ENCODE measurements around the gene TMEFF2. TPM values are rescaled to one million over a fixed set of nuclear protein-coding genes. Genes with fewer than 3 reads are reported as not detected.

TMEFF2 gene
- total and polyA plus RNA-seq, 2 of the 8 experiments (the other 6 are each of a cell fraction or from before 2014, with no cell fraction given), result 0.91 to 3.7 TPM

DNA sequence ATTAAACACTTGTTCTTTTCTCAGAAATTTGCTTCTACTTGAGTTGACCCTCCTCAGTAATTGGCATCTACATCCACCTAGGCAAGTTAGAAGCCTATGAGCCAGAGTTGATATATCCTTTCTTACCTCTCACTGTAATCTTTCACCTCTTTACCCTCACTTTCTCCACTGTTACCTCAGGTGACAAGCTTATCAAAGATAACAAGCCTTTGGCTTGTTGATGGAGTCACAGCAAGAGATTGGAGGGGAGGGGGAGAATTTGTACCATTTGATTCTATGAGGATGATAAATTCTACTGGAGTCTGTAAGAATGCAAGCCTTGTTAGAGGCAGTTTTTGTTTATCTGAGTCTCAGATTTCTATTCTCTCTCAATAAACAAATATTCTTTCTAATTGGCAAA, 176.9 kb downstream of the TMEFF2 start (continued):
- TF ChIP-seq, protein P1, sequence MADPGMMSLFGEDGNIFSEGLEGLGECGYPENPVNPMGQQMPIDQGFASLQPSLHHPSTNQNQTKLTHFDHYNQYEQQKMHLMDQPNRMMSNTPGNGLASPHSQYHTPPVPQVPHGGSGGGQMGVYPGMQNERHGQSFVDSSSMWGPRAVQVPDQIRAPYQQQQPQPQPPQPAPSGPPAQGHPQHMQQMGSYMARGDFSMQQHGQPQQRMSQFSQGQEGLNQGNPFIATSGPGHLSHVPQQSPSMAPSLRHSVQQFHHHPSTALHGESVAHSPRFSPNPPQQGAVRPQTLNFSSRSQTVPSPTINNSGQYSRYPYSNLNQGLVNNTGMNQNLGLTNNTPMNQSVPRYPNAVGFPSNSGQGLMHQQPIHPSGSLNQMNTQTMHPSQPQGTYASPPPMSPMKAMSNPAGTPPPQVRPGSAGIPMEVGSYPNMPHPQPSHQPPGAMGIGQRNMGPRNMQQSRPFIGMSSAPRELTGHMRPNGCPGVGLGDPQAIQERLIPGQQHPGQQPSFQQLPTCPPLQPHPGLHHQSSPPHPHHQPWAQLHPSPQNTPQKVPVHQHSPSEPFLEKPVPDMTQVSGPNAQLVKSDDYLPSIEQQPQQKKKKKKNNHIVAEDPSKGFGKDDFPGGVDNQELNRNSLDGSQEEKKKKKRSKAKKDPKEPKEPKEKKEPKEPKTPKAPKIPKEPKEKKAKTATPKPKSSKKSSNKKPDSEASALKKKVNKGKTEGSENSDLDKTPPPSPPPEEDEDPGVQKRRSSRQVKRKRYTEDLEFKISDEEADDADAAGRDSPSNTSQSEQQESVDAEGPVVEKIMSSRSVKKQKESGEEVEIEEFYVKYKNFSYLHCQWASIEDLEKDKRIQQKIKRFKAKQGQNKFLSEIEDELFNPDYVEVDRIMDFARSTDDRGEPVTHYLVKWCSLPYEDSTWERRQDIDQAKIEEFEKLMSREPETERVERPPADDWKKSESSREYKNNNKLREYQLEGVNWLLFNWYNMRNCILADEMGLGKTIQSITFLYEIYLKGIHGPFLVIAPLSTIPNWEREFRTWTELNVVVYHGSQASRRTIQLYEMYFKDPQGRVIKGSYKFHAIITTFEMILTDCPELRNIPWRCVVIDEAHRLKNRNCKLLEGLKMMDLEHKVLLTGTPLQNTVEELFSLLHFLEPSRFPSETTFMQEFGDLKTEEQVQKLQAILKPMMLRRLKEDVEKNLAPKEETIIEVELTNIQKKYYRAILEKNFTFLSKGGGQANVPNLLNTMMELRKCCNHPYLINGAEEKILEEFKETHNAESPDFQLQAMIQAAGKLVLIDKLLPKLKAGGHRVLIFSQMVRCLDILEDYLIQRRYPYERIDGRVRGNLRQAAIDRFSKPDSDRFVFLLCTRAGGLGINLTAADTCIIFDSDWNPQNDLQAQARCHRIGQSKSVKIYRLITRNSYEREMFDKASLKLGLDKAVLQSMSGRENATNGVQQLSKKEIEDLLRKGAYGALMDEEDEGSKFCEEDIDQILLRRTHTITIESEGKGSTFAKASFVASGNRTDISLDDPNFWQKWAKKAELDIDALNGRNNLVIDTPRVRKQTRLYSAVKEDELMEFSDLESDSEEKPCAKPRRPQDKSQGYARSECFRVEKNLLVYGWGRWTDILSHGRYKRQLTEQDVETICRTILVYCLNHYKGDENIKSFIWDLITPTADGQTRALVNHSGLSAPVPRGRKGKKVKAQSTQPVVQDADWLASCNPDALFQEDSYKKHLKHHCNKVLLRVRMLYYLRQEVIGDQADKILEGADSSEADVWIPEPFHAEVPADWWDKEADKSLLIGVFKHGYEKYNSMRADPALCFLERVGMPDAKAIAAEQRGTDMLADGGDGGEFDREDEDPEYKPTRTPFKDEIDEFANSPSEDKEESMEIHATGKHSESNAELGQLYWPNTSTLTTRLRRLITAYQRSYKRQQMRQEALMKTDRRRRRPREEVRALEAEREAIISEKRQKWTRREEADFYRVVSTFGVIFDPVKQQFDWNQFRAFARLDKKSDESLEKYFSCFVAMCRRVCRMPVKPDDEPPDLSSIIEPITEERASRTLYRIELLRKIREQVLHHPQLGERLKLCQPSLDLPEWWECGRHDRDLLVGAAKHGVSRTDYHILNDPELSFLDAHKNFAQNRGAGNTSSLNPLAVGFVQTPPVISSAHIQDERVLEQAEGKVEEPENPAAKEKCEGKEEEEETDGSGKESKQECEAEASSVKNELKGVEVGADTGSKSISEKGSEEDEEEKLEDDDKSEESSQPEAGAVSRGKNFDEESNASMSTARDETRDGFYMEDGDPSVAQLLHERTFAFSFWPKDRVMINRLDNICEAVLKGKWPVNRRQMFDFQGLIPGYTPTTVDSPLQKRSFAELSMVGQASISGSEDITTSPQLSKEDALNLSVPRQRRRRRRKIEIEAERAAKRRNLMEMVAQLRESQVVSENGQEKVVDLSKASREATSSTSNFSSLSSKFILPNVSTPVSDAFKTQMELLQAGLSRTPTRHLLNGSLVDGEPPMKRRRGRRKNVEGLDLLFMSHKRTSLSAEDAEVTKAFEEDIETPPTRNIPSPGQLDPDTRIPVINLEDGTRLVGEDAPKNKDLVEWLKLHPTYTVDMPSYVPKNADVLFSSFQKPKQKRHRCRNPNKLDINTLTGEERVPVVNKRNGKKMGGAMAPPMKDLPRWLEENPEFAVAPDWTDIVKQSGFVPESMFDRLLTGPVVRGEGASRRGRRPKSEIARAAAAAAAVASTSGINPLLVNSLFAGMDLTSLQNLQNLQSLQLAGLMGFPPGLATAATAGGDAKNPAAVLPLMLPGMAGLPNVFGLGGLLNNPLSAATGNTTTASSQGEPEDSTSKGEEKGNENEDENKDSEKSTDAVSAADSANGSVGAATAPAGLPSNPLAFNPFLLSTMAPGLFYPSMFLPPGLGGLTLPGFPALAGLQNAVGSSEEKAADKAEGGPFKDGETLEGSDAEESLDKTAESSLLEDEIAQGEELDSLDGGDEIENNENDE (IDR thresholded peaks at IDR 0.05; ENCODE audit: insufficient replicate concordance, low read length), result no peak
- no peak for TF ChIP-seq CREB1 (IDR thresholded peaks at IDR 0.05)
- TF ChIP-seq EGR1 (IDR thresholded peaks at IDR 0.05; ENCODE audit: borderline replicate concordance, low read depth, low read length), result no peak
- TF ChIP-seq SRF (IDR thresholded peaks at IDR 0.05; ENCODE audit: low read depth, low read length), result no peak
- no peak for TF ChIP-seq TAF7 (optimal IDR thresholded peaks at IDR 0.05; ENCODE audit: borderline replicate concordance, low read depth, low read length)
- no peak for TF ChIP-seq PHF8 (conservative IDR thresholded peaks at IDR 0.05; ENCODE audit: low read depth, low read length)
- TF ChIP-seq YY1 (IDR thresholded peaks at IDR 0.05; ENCODE audit: low read depth, low read length), result no peak
- TF ChIP-seq POLR2A (IDR thresholded peaks at IDR 0.05; ENCODE audit: control extremely low read depth in 1 of 2, low read depth in 2 of 2, low read length in 2 of 2), result no peak
- no peak for TF ChIP-seq SP4 (IDR thresholded peaks at IDR 0.05; ENCODE audit: low read length)
- TF ChIP-seq GTF2F1 (IDR thresholded peaks at IDR 0.05; ENCODE audit: borderline replicate concordance, low read depth, low read length), result no peak

Data from H1 (cell line).